Kidney epithelial cell (primary cell): ENCODE data around the gene NDUFA1. TPM values are rescaled to one million over a fixed set of nuclear protein-coding genes. Genes with fewer than 3 reads are reported as not detected.
"Not testable (repeated sequence)": the region's sequence is repeated elsewhere in the genome, so short reads cannot be mapped to it uniquely, and the experiment has no call there.

ENCODE experiments used
- DNase-seq: peaks from one replicate; pipeline ENCODE4 v3.0.0-alpha.2; 2010; ENCODE audit warnings: low read depth
- H3K27me3 ChIP-seq: 2 replicates; pipeline ENCODE4 v1.6.0; 2011; ENCODE audit warnings: low read length; ENCODE audit not compliant: control insufficient read depth, insufficient read depth
- H3K36me3 ChIP-seq: 2 replicates; pipeline ENCODE4 v1.5.1; 2011; ENCODE audit warnings: low read length; ENCODE audit not compliant: control insufficient read depth, insufficient read depth
- H3K4me3 ChIP-seq: 2 replicates; pipeline ENCODE4 v1.5.1; 2011; ENCODE audit warnings: low read depth, mild to moderate bottlenecking, control low read depth, low read length
- total RNA-seq: library from RNA; depleted of rRNA; stranded (reverse); fragments of >200 nt; gene quantifications from 2 replicates; pipeline ENCODE4 v1.2.3, GENCODE V29; 2015
- TF ChIP-seq, protein P1 (sequence below): IDR thresholded peaks from 2 replicates; pipeline ENCODE4 v1.5.1; 2011; ENCODE audit warnings: mild to moderate bottlenecking, moderate library complexity, low read length, control low read depth, inconsistent platforms; ENCODE audit not compliant: insufficient read depth, poor library complexity, severe bottlenecking

Gene NDUFA1
- total RNA-seq, 1 donor from 2014 or later = 60.8 TPM

DNA sequence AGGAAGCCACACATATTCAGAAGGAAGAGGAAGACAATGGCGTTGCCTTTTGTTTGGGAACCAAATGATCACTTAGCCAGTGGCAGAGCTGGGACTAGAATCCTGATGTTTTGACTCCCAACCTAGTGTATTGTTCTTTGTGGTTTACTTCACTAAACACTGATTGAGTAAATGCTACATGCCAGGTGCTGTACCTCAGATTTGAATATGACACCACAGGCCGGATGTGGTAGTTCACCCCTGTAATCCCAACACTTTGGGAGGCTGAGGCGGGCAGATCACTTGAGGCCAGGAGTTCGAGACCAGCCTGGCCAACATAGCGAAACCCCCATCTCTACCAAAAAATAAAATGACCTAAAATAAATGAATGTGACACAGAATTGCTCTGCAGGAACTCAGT lies 8.4 kb downstream of the NDUFA1 start:
- DNase-seq = no peak
- H3K36me3 ChIP-seq = no peaks in the 10 kb centered on the region
- TF ChIP-seq, protein P1, sequence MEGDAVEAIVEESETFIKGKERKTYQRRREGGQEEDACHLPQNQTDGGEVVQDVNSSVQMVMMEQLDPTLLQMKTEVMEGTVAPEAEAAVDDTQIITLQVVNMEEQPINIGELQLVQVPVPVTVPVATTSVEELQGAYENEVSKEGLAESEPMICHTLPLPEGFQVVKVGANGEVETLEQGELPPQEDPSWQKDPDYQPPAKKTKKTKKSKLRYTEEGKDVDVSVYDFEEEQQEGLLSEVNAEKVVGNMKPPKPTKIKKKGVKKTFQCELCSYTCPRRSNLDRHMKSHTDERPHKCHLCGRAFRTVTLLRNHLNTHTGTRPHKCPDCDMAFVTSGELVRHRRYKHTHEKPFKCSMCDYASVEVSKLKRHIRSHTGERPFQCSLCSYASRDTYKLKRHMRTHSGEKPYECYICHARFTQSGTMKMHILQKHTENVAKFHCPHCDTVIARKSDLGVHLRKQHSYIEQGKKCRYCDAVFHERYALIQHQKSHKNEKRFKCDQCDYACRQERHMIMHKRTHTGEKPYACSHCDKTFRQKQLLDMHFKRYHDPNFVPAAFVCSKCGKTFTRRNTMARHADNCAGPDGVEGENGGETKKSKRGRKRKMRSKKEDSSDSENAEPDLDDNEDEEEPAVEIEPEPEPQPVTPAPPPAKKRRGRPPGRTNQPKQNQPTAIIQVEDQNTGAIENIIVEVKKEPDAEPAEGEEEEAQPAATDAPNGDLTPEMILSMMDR = no peak

DNA sequence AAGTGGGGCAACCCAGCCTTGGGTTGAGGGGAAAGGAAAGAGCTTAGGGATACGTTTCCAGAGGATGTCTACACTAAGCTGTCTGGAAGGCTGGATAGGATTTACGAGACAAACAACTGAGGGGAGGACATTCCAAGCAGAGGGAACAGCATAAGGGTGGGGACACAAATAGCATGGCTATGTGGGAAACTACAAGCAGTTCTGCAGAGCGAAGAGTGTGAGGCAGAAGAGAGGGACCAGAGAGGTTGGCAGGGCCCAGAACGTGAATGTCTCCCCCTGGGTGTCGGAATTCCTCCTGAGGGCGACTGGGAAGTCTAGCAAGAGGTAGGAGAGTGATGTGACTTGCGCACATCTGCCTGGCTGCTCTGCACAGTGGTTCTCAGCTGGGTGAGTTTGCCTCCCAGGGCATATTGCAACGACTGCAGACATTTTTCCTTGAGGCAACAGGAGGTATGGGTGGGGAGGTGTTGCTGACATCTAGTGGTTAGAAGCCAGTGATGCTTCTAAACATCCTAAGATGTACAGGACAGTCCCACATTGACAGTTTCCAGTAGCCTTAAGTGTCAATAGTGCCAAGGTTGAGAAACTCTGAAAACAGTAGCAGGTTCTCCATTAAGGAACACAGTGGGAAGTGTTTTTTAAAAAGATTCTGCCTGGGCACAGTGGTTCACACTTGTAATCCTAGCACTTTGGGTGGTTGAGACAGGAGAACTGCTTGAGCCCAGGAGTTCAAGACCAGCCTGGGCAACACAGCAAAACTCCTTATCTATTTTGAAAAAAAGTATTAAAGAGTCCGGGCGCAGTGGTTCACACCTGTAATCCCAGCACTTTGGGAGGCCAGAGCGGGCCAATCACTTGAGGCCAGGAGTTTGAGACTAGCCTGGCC lies 9.2 kb downstream of the NDUFA1 start:
- no peak overlapping the region for H3K4me3 ChIP-seq
- DNase-seq = no peak
- TF ChIP-seq, protein P1 = peak; percentile 66
- no peaks in the 10 kb centered on the region for H3K27me3 ChIP-seq
- no peaks in the 10 kb centered on the region for H3K36me3 ChIP-seq

More for the DNA sequence above, 8.4 kb downstream of the NDUFA1 start:
- no peaks in the 10 kb centered on the region for H3K27me3 ChIP-seq
- H3K4me3 ChIP-seq = no peak overlapping the region

DNA sequence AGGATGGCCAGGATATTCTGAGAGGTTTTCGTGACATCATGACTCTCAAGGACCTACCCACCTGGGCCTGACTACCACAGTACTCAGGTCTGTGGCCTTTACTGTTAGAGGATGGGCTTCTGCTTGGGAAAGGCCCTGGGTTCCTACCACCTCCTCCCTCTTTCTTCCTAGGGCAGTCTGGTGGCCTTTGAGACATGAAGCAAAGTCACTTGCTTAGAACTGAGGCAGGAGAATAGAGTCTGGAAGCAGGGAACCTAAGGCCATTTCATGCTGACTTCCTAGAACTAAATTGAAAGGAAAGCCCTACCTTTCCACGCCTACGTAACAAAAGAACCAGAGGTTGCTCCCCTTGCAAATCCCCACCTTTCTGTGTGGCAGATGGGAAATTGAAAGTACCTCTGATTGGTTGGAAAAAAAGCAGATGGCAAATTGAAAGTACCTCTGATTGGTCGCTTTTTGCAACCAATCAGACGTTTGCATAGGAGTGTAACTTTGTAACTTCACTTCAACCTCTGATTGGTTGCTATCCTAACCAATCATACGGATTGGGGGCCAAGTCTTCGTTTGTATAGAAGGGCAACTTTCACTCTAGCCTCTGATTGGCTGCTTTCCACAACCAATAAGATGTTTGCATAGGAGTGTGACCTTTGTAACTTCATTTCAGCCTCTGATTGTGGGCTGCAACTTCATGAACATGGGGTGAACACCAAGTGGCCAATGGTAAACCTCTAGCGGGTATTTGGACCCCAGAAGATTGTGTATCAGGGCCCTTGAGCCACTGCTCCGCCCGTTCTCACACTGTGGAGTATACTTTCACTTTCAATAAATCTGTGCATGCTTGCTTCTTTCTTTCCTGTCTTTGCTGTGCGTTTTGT lies 14.2 kb downstream of the NDUFA1 start:
- DNase-seq = no peak
- TF ChIP-seq, protein P1 = no peak
- H3K4me3 ChIP-seq = no peak overlapping the region

DNA sequence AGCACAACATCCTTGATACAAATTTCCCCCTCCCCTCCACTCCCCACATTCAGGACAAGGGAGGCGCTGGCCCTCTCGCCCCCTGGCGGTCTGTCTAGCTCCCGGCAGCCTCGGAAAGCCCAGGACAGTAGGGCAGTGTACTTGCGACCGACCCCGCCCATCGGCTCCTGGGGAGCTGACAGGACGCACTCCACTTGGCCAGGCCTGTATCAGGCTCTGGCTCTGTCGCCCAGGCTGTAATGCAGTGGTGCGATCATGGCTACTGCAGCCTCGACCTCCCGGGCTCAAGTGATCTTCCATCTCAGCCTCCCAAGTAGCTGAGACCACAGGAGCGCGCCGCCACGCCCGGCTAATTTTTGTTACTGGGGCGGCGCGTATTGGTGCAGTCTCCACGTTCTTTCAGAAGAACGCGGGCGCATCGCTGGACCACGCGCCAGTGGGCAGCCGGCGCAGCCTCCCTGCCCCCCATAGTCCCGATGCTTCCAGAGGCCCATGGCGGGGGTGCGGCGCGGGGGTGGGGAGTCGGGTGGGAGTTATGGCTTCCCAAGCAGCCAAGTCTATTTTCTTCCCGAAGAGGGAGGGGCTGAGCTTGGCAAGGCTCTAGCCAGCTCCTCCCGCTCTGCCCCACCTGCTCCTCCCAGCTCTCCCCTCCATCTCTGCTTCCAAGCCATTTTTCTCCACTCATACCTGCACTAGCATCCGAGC lies 16.2 kb downstream of the NDUFA1 start:
- Histone ChIP-seq H3K27me3 (no peaks in the 10 kb centered on the region), H3K4me3 (peak overlapping the region; percentile 35), H3K36me3 (no peaks in the 10 kb centered on the region)
- TF ChIP-seq, protein P1 = peak; percentile 71
- no peak for DNase-seq

More for the DNA sequence above, 14.2 kb downstream of the NDUFA1 start:
- H3K36me3 ChIP-seq = no peaks in the 10 kb centered on the region
- no peaks in the 10 kb centered on the region for H3K27me3 ChIP-seq

DNA sequence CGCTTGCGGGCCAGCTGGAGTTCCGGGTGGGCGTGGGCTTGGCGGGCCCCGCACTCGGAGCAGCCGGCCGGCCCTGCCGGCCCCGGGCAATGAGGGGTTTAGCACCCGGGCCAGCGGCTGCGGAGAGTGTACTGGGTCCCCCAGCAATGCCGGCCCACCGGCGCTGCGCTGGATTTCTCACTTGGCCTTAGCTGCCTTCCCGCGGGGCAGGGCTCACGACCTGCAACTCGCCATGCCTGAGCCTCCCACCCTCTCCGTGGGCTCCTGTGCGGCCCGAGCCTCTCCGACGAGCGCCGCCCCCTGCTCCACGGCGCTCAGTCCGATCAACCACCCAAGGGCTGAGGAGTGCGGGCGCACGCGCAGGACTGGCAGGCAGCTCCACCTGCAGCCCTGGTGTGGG lies 19.0 kb downstream of the NDUFA1 start:
- not testable (repeated sequence) for H3K27me3 ChIP-seq, H3K4me3 ChIP-seq, DNase-seq, H3K36me3 ChIP-seq

DNA sequence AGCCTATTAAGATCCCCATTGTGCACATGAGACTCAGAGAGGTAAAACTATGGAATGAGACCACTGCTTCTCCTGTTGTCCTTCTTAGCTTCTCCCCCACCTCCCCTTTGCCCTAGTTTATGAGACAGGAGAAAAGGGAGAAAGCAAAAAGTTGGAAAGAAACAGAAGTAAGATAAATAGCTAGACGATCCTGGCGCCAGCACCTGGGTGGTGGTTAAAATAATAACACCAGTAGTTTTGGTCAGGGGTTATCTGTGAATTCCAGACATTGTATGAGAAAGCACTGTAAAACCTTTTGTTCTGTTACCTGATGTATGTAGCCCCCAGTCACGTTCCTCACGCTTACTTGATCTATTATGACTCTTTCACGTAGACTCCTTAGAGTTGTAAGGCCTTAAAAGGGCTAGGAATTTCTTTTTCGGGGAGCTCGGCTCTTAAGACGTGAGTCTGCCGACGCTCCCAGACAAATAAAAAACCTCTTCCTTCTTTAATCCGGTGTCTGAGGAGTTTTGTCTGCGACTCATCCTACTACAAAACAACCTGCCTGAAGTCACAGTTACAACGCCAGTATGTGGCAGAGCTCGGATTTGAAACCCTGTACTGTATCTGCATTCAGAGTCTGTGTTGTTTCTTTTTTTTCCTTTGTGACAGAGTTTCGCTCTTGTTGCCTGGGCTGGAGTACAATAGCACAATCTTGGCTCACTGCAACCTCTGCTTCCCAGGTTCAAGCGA lies 20.5 kb downstream of the NDUFA1 start:
- not testable (repeated sequence) for H3K4me3 ChIP-seq, H3K36me3 ChIP-seq, H3K27me3 ChIP-seq, DNase-seq
